K562 (cell line): ENCODE results near the gene AMIGO1. TPM values are rescaled to one million over a fixed set of nuclear protein-coding genes. Genes with fewer than 3 reads are reported as not detected.

ENCODE experiments used
- KAT2B ChIP-seq: IDR thresholded peaks from one replicate; pipeline ENCODE4 v1.6.1; 2012; ENCODE audit warnings: low read depth, mild to moderate bottlenecking, control low read depth, inconsistent platforms, low read length, moderate library complexity
- MCM5 ChIP-seq: fragments of 450-650 bp; IDR thresholded peaks from 2 replicates; pipeline ENCODE4 v1.6.1; 2016; ENCODE audit warnings: low read depth
- MEF2D ChIP-seq: conservative IDR thresholded peaks from 2 replicates; pipeline ENCODE4 v1.6.1; 2016; ENCODE audit warnings: low read depth, missing genetic modification characterization, missing compliant biosample characterization
- NFIC ChIP-seq: fragments of 450-650 bp; IDR thresholded peaks from 2 replicates; pipeline ENCODE4 v1.6.1; 2017; ENCODE audit warnings: mild to moderate bottlenecking, inconsistent platforms
- PHF20 ChIP-seq: fragments of 450-650 bp; IDR thresholded peaks from 2 replicates; pipeline ENCODE4 v1.6.1; 2018; ENCODE audit not compliant: partially characterized antibody
- SMARCA4 ChIP-seq: fragments of 450-650 bp; IDR thresholded peaks from 2 replicates; pipeline ENCODE4 v1.6.1; 2016
- polyA plus RNA-seq, 8 experiments: library from polyadenylated mRNA; depleted of rRNA in 4 of 8; stranded (reverse) in 5 of 8; unstranded in 3 of 8; fragments of >200 nt; fragmentation: Nextera tagmentation in 2 of 8; fragmentation: Illumina TruSeq in 1 of 8; extraction: Ambion mirVana in 2 of 8; extraction: Trizol in 1 of 8; gene quantifications; 2 replicates each; pipeline versions ENCODE4 v1.2.1 to v1.2.3, GENCODE V29; 2011 to 2014; ENCODE audit warnings: inconsistent platforms in 1 of 8, missing spikeins in 1 of 8
- total RNA-seq, 7 experiments: library from RNA; depleted of rRNA in 6 of 7; stranded (reverse); fragments of >200 nt in 6 of 7; fragmentation: Illumina TruSeq in 2 of 7; extraction: Trizol in 2 of 7; gene quantifications; 2 replicates each; pipeline versions ENCODE4 v1.2.1 to v1.2.3, GENCODE V29; 2011 to 2021; ENCODE audit warnings: low replicate concordance in 1 of 7
- TF ChIP-seq, protein P1 (sequence below): fragments of 250-450 bp; sonication (Bioruptor Pico); IDR thresholded peaks from 2 replicates; pipeline ENCODE4 v1.4.0; 2020; ENCODE audit warnings: mild to moderate bottlenecking, moderate library complexity
- TF ChIP-seq, protein P2 (sequence below): fragments of 450-650 bp; IDR thresholded peaks from 2 replicates; pipeline ENCODE4 v1.6.1; 2016; ENCODE audit warnings: borderline replicate concordance

Gene AMIGO1
- total and polyA plus RNA-seq, 9 of the 15 experiments (the other 6 are each of a cell fraction or from before 2014, with no cell fraction given): 0.24 to 1.0 (median 0.54) TPM

DNA sequence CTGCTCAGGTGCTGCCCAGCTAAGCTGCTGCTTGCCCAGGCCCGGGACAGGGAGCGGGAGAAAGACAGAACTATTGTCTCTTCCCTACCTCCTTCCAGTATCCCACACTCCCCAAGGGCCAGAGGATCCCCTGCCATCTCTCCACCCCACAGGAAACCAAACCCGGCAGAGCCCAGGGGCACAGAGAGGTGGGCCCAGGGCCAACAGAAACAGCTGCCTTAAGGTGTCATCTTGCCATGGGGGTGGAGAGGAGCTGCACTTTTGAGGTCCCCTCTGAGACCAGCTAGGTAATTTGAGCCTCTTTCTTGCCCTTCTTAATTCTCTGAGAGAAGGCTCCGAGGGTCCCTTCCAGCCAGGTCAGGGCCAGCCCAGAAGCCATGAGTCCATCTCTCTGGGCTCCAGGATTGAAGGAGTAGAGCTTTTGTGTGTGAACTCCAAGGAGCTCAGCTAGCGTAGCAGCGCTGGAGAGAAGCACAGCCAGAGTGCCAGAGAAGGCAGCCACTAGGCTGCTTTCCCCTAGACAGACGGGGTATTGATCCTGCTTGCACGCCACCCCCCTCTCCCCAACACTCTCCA lies 20.4 kb upstream of the AMIGO1 start (continued):
- TF ChIP-seq PHF20 (no peak), MEF2D (tag) (no peak), KAT2B (no peak), NFIC (no peak), SMARCA4 (no peak), MCM5 (no peak)
- TF ChIP-seq, protein P1, sequence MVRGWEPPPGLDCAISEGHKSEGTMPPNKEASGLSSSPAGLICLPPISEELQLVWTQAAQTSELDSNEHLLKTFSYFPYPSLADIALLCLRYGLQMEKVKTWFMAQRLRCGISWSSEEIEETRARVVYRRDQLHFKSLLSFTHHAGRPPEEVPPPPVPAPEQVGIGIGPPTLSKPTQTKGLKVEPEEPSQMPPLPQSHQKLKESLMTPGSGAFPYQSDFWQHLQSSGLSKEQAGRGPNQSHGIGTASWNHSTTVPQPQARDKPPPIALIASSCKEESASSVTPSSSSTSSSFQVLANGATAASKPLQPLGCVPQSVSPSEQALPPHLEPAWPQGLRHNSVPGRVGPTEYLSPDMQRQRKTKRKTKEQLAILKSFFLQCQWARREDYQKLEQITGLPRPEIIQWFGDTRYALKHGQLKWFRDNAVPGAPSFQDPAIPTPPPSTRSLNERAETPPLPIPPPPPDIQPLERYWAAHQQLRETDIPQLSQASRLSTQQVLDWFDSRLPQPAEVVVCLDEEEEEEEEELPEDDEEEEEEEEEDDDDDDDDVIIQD: no peak
- TF ChIP-seq, protein P2, sequence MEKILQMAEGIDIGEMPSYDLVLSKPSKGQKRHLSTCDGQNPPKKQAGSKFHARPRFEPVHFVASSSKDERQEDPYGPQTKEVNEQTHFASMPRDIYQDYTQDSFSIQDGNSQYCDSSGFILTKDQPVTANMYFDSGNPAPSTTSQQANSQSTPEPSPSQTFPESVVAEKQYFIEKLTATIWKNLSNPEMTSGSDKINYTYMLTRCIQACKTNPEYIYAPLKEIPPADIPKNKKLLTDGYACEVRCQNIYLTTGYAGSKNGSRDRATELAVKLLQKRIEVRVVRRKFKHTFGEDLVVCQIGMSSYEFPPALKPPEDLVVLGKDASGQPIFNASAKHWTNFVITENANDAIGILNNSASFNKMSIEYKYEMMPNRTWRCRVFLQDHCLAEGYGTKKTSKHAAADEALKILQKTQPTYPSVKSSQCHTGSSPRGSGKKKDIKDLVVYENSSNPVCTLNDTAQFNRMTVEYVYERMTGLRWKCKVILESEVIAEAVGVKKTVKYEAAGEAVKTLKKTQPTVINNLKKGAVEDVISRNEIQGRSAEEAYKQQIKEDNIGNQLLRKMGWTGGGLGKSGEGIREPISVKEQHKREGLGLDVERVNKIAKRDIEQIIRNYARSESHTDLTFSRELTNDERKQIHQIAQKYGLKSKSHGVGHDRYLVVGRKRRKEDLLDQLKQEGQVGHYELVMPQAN: no peak
